ENCODE data around the gene TAF7. TPM values are rescaled to one million over a fixed set of nuclear protein-coding genes. Genes with fewer than 3 reads are reported as not detected.
A peak's percentile ranks its signal among the peaks of the same experiment; 100 is the strongest.
"Not testable (repeated sequence)": the region's sequence is repeated elsewhere in the genome, so short reads cannot be mapped to it uniquely, and the experiment has no call there.

The TAF7 gene
- total RNA-seq, 1 experiment from 2014 or later, result 84.2 TPM

DNA sequence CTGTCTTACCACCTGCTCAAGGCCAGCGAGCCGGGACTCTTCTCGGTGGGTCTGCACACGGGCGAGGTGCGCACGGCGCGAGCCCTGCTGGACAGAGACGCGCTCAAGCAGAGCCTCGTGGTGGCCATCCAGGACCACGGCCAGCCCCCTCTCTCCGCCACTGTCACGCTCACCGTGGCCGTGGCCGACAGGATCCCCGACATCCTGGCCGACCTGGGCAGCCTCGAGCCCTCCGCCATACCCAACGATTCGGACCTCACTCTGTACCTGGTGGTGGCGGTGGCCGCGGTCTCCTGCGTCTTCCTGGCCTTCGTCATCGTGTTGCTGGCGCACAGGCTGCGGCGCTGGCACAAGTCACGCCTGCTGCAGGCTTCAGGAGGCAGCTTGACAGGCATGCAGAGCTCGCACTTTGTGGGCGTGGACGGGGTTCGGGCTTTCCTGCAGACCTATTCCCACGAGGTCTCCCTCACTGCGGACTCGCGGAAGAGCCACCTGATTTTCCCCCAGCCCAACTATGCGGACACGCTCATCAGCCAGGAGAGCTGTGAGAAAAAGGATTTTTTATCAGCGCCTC lies 20.3 kb upstream of the TAF7 start:
- DNase-seq (ENCODE audit: low read depth), result not testable (repeated sequence)

GRCh38 chr5:141338538-141339306 lies 18.1 kb upstream of the TAF7 start, which contains the start of gene PCDHGA2:
PCDHGA2 (plus strand) TSS chr5:141338760.
- no peak for DNase-seq (ENCODE audit: low read depth)

DNA sequence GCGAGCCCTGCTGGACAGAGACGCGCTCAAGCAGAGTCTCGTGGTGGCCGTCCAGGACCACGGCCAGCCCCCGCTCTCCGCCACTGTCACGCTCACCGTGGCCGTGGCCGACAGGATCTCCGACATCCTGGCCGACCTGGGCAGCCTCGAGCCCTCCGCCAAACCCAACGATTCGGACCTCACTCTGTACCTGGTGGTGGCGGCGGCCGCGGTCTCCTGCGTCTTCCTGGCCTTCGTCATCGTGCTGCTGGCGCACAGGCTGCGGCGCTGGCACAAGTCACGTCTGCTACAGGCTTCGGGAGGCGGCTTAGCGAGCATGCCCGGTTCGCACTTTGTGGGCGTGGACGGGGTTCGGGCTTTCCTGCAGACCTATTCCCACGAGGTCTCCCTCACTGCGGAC lies 12.0 kb upstream of the TAF7 start:
- not testable (repeated sequence) for DNase-seq (ENCODE audit: low read depth)

GRCh38 chr5:141330299-141331080 lies 9.9 kb upstream of the TAF7 start, which contains the start of gene PCDHGA1:
PCDHGA1 (plus strand) TSS chr5:141330514.
- no peak for DNase-seq (ENCODE audit: low read depth)

- peak; percentile 38 for DNase-seq (ENCODE audit: low read depth)
These were observed 7.6 kb upstream of the TAF7 start for GRCh38 chr5:141328231-141328630.

DNA sequence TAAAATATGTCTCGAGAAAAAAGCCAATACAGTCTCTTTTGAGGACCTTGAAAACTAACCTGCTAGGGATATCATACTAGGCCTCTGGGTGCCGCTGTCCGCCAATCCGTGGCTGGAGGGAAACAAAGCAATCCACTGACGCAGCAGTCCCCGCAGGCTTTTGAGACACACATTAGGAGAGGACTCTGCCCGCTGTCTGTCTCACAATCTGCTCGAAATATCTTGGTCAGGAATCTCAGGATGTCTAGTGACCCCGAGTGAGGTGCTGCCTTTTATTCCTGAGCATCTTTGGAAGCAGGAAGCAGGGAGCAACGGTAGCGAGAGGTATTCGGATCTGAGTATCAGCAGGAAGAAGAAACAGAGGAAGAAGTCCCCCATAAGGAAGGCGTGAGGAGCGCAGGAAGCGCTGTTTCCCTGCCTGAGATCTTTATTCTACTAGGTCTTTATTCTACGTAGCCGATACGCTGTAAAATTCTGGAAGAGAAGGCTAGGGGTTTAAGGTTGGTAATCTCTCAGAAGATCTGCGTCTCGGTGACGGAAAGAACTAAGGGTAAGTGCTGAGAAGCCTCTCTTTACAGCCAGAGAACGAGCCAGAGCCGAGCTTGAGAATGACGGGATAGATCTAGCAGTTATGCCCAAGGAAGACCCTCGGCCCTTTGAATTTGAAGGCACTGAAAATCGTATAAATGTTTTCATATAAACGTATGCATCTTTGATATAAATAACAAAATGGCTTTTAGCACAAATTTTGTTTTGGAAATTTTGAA lies 5.7 kb upstream of the TAF7 start:
- peak; percentile 83 for DNase-seq (ENCODE audit: low read depth)

DNA sequence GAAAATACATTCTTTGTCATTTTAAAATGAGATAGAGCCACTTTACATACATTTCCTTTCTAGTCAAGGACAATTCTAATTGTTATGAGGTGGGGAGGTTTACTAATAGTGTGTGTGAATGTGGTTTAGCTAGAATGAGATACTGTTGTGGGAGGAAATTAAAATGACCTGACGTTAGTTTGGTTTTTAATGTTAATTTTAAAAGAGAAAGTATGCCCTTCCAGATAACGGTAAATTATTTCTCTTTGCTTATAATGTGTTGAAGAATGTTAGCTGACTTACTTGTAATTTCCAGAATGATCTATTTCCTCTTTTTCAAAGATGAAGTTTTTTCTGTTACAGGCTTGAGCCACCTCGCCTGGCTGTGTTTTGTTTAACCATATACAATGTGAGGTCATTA lies 1.7 kb upstream of the TAF7 start:
- no peak for DNase-seq (ENCODE audit: low read depth)

DNA sequence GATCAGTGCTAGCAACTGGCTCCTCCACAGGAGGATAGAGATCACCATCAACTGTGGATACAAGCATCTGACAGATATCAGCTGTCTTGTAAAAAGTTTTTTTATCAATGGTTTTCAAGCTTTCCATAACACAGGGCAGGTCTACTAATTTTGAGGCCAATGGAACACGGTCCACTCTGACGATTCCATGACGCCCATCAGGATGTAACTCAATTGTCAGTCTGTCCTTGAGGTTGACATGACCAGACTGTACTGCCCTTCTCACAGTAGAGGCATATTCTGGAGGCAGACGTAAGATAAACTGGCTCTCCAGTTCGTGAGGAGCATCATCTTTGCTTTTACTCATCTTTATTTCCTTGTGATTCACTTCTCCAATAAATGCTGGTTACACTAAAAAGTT lies 885 bp downstream of the TAF7 start:
- no peak for DNase-seq (ENCODE audit: low read depth)

DNA sequence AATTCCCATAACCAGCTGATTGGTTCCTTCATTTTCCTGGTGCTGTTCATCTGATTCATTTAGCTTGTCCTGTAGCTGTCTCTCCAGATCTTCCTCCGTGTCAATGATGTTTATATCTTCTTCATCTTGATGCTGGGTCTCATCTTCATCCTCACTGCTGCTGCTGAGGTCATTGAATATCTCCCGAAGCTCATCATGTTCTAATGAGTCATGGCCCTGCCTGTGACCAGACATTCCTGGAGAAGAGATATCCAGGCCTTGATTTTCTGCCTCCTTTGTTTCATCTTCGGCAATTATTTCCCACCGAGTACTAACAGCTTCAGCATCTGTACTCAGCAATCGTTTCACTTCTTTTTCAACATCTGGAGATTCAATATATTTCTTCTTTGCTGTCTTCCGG lies 1.4 kb downstream of the TAF7 start:
- no peak for DNase-seq (ENCODE audit: low read depth)

DNA sequence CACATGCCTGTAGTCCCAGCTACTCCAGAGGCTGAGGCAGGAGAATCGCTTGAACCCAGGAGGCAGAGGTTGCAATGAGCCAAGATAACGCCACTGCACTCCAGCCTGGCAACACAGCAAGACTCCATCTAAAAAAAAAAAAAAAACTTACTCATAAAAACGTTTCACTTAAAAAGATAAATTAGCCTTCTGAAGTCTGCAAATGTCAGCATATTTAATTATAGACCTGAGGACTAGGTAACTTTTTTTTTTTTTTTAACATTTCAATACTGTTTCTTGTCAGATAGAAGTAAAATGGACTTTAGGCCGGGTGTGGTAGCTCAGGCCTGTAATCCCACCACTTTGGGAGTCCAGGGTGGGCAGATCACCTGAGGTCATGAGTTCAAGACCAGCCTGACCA lies 3.6 kb downstream of the TAF7 start:
- not testable (repeated sequence) for DNase-seq (ENCODE audit: low read depth)

- no peak for DNase-seq (ENCODE audit: low read depth)
These were observed 6.9 kb downstream of the TAF7 start for GRCh38 chr5:141313711-141314110.

GRCh38 chr5:141306630-141307029 lies 14.0 kb downstream of the TAF7 start:
- DNase-seq (ENCODE audit: low read depth), result no peak

- no peak for DNase-seq (ENCODE audit: low read depth)
These were observed 16.8 kb downstream of the TAF7 start, which contains the start of gene SLC25A2 for GRCh38 chr5:141303756-141304155. SLC25A2 (minus strand) TSS chr5:141304049; CDS start chr5:141303865, 184 bp downstream.

GRCh38 chr5:141298376-141298775 lies 22.2 kb downstream of the TAF7 start:
- DNase-seq (ENCODE audit: low read depth), result no peak

DNA sequence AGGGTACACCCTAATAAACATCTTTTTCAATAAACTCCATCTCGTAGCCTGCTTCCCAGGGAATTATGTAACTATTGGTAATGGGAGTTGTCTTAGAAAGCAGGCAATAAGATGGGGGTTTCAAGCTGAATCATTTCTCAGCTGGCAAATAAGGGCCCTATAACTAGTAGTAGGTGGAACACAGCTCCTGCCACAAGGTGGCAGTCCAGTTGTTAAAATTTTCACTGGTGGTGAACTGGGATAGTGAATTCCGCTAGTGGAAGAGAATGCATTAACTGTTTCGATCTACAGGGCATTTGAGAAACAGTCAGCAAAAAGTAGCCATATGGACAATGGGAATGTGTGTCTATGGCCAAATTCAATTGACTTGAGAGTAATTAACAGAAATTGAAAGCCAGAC lies 47.7 kb downstream of the TAF7 start:
- DNase-seq (ENCODE audit: low read depth), result no peak

- DNase-seq (ENCODE audit: low read depth), result no peak
These were observed 51.4 kb downstream of the TAF7 start for GRCh38 chr5:141269195-141269594.

Other genes with a start within 250 kb of the TAF7 start
- gene PCDHB2, start 226.2 kb downstream of the TAF7 start, total RNA-seq (2014; rRNA removed; shearing (Covaris generic)), result 0.32 and 2.1 TPM in 2 replicates
- 3.9 and 8.0 TPM in 2 replicates for gene PCDHB3, start 220.3 kb downstream of the TAF7 start, total RNA-seq (2014; rRNA removed; shearing (Covaris generic))
- 0.07 TPM in 1 of 2 replicates, not detected in the other for gene PCDHB4, start 199.0 kb downstream of the TAF7 start, total RNA-seq (2014; rRNA removed; shearing (Covaris generic))
- gene PCDHB5, start 185.6 kb downstream of the TAF7 start, total RNA-seq (2014; rRNA removed; shearing (Covaris generic)), result not detected in 2 replicates
- 0.49 and 0.62 TPM in 2 replicates for gene PCDHB6, start 170.7 kb downstream of the TAF7 start, total RNA-seq (2014; rRNA removed; shearing (Covaris generic))
- gene PCDHB7, start 148.1 kb downstream of the TAF7 start, total RNA-seq (2014; rRNA removed; shearing (Covaris generic)), result 1.7 and 2.1 TPM in 2 replicates
- 0.98 and 3.8 TPM in 2 replicates for gene PCDHB8, start 143.0 kb downstream of the TAF7 start, total RNA-seq (2014; rRNA removed; shearing (Covaris generic))
- 3.0 and 8.6 TPM in 2 replicates for gene PCDHB16, start 138.4 kb downstream of the TAF7 start, total RNA-seq (2014; rRNA removed; shearing (Covaris generic))
- 1.6 and 9.3 TPM in 2 replicates for gene PCDHB9, start 133.6 kb downstream of the TAF7 start, total RNA-seq (2014; rRNA removed; shearing (Covaris generic))
- gene PCDHB10, start 128.4 kb downstream of the TAF7 start, total RNA-seq (2014; rRNA removed; shearing (Covaris generic)), result 0.49 and 1.3 TPM in 2 replicates
- 0.25 and 0.49 TPM in 2 replicates for gene PCDHB11, start 121.2 kb downstream of the TAF7 start, total RNA-seq (2014; rRNA removed; shearing (Covaris generic))
- gene PCDHB12, start 112.1 kb downstream of the TAF7 start, total RNA-seq (2014; rRNA removed; shearing (Covaris generic)), result 1.7 and 2.6 TPM in 2 replicates
- gene PCDHB13, start 106.9 kb downstream of the TAF7 start, total RNA-seq (2014; rRNA removed; shearing (Covaris generic)), result 0.39 and 0.42 TPM in 2 replicates
- gene PCDHB14, start 97.4 kb downstream of the TAF7 start, total RNA-seq (2014; rRNA removed; shearing (Covaris generic)), result 0.44 and 1.9 TPM in 2 replicates
- 0.17 TPM in 1 of 2 replicates, not detected in the other for gene PCDHB15, start 75.4 kb downstream of the TAF7 start, total RNA-seq (2014; rRNA removed; shearing (Covaris generic))
- gene SLC25A2, start 16.7 kb downstream of the TAF7 start, total RNA-seq (2014; rRNA removed; shearing (Covaris generic)), result 0.05 TPM in 1 of 2 replicates, not detected in the other
- 0.71 and 0.89 TPM in 2 replicates for gene PCDHGA1, start 9.7 kb upstream of the TAF7 start, total RNA-seq (2014; rRNA removed; shearing (Covaris generic))
- gene PCDHGA2, start 18.0 kb upstream of the TAF7 start, total RNA-seq (2014; rRNA removed; shearing (Covaris generic)), result 0.22 and 0.32 TPM in 2 replicates
- 0.49 TPM in 1 of 2 replicates, not detected in the other for gene PCDHGA3, start 23.0 kb upstream of the TAF7 start, total RNA-seq (2014; rRNA removed; shearing (Covaris generic))
- gene PCDHGB1, start 29.3 kb upstream of the TAF7 start, total RNA-seq (2014; rRNA removed; shearing (Covaris generic)), result 3.3 and 4.9 TPM in 2 replicates
- 0.17 and 0.91 TPM in 2 replicates for gene PCDHGA4, start 34.2 kb upstream of the TAF7 start, total RNA-seq (2014; rRNA removed; shearing (Covaris generic))
- 0.25 and 0.57 TPM in 2 replicates for gene PCDHGB2, start 39.2 kb upstream of the TAF7 start, total RNA-seq (2014; rRNA removed; shearing (Covaris generic))
- 0.02 and 0.10 TPM in 2 replicates for gene PCDHGA5, start 43.4 kb upstream of the TAF7 start, total RNA-seq (2014; rRNA removed; shearing (Covaris generic))
- gene PCDHGB3, start 49.5 kb upstream of the TAF7 start, total RNA-seq (2014; rRNA removed; shearing (Covaris generic)), result 0.49 and 0.54 TPM in 2 replicates
- gene PCDHGA6, start 53.1 kb upstream of the TAF7 start, total RNA-seq (2014; rRNA removed; shearing (Covaris generic)), result 0.07 and 1.1 TPM in 2 replicates
- gene PCDHGA7, start 62.0 kb upstream of the TAF7 start, total RNA-seq (2014; rRNA removed; shearing (Covaris generic)), result 0.17 TPM in 1 of 2 replicates, not detected in the other
- gene PCDHGB4, start 66.9 kb upstream of the TAF7 start, total RNA-seq (2014; rRNA removed; shearing (Covaris generic)), result not detected in 2 replicates
- gene PCDHGA8, start 71.8 kb upstream of the TAF7 start, total RNA-seq (2014; rRNA removed; shearing (Covaris generic)), result 0.07 TPM in 1 of 2 replicates, not detected in the other
- not detected in 2 replicates for gene PCDHGB5, start 77.2 kb upstream of the TAF7 start, total RNA-seq (2014; rRNA removed; shearing (Covaris generic))
- 0.02 and 0.17 TPM in 2 replicates for gene PCDHGA9, start 82.0 kb upstream of the TAF7 start, total RNA-seq (2014; rRNA removed; shearing (Covaris generic))
- gene PCDHGB6, start 87.2 kb upstream of the TAF7 start, total RNA-seq (2014; rRNA removed; shearing (Covaris generic)), result 0.02 TPM in 1 of 2 replicates, not detected in the other
- gene PCDHGA10, start 92.2 kb upstream of the TAF7 start, total RNA-seq (2014; rRNA removed; shearing (Covaris generic)), result 0.71 and 0.89 TPM in 2 replicates
- 7.1 and 7.7 TPM in 2 replicates for gene PCDHGB7, start 96.9 kb upstream of the TAF7 start, total RNA-seq (2014; rRNA removed; shearing (Covaris generic))
- 0.05 TPM in 1 of 2 replicates, not detected in the other for gene PCDHGA11, start 100.3 kb upstream of the TAF7 start, total RNA-seq (2014; rRNA removed; shearing (Covaris generic))
- gene PCDHGA12, start 109.7 kb upstream of the TAF7 start, total RNA-seq (2014; rRNA removed; shearing (Covaris generic)), result 0.39 TPM in 1 of 2 replicates, not detected in the other
- 41.3 and 88.4 TPM in 2 replicates for gene PCDHGC3, start 155.2 kb upstream of the TAF7 start, total RNA-seq (2014; rRNA removed; shearing (Covaris generic))
- 0.25 and 0.69 TPM in 2 replicates for gene PCDHGC4, start 164.2 kb upstream of the TAF7 start, total RNA-seq (2014; rRNA removed; shearing (Covaris generic))
- 2.0 and 2.2 TPM in 2 replicates for gene PCDHGC5, start 168.3 kb upstream of the TAF7 start, total RNA-seq (2014; rRNA removed; shearing (Covaris generic))

All from M059J (cell line).